ENCODE data around the gene GRK5.

DNA sequence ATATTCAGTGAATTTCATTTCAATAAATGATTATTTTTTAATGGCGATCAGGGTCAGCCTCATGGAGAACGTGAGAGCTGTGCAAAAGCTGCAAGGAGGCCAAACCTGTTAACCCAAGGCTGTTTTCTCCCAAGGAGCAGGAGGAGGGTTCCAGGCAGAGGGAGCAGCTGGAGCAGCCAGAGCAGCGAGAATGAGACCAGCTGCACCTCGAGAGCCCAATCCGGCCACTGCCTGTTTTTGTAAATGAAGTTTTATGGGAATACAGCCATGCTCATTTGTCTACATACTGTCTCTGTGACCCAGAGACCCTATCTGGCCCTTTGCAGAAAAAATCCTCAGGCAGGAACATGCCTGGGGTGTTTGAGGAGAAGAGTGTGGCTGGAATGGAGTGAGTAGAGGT lies 104.9 kb downstream of the GRK5 start:
- TF ChIP-seq, protein P1, sequence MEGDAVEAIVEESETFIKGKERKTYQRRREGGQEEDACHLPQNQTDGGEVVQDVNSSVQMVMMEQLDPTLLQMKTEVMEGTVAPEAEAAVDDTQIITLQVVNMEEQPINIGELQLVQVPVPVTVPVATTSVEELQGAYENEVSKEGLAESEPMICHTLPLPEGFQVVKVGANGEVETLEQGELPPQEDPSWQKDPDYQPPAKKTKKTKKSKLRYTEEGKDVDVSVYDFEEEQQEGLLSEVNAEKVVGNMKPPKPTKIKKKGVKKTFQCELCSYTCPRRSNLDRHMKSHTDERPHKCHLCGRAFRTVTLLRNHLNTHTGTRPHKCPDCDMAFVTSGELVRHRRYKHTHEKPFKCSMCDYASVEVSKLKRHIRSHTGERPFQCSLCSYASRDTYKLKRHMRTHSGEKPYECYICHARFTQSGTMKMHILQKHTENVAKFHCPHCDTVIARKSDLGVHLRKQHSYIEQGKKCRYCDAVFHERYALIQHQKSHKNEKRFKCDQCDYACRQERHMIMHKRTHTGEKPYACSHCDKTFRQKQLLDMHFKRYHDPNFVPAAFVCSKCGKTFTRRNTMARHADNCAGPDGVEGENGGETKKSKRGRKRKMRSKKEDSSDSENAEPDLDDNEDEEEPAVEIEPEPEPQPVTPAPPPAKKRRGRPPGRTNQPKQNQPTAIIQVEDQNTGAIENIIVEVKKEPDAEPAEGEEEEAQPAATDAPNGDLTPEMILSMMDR (conservative IDR thresholded peaks at IDR 0.05; ENCODE audit: low read depth, low read length), result no peak
- TF ChIP-seq EZH2 (IDR thresholded peaks at IDR 0.05; ENCODE audit: borderline replicate concordance, low read depth, low read length, poor library complexity, severe bottlenecking), result no peak
